GM23338 (cell line): ENCODE measurements around the gene DECR2. TPM values are rescaled to one million over a fixed set of nuclear protein-coding genes. Genes with fewer than 3 reads are reported as not detected.

Source experiments
- ETS1 ChIP-seq: IDR thresholded peaks from 2 replicates; pipeline ENCODE4 v1.6.1; 2016; ENCODE audit warnings: antibody characterized with exemption
- NANOG ChIP-seq: IDR thresholded peaks from 2 replicates; pipeline ENCODE4 v1.6.1; 2016; ENCODE audit warnings: antibody characterized with exemption, borderline replicate concordance
- POLR2AphosphoS5 ChIP-seq: IDR thresholded peaks from 2 replicates; pipeline ENCODE4 v1.6.1; 2016; ENCODE audit warnings: antibody characterized with exemption, low read depth
- REST ChIP-seq: IDR thresholded peaks from one replicate; pipeline ENCODE4 v1.6.1; 2018; ENCODE audit warnings: antibody characterized with exemption; ENCODE audit not compliant: unreplicated experiment
- ZNF331 ChIP-seq: fragments of 250-450 bp; sonication (Bioruptor Pico); IDR thresholded peaks from 2 replicates; pipeline ENCODE4 v1.5.0; 2020; ENCODE audit warnings: low read depth, mild to moderate bottlenecking, moderate library complexity
- ZNF462 ChIP-seq: fragments of 250-450 bp; sonication (Bioruptor Pico); IDR thresholded peaks from 2 replicates; pipeline ENCODE4 v1.5.0; 2020; ENCODE audit warnings: mild to moderate bottlenecking, moderate library complexity
- polyA plus RNA-seq: library from polyadenylated mRNA; unstranded; fragments of >200 nt; fragmentation: Nextera tagmentation; extraction: Ambion mirVana; gene quantifications from 2 replicates; pipeline ENCODE4 v1.2.1, GENCODE V29; 2016
- total RNA-seq: library from RNA; depleted of rRNA; stranded (reverse); fragments of >200 nt; shearing (Covaris generic); gene quantifications from 2 replicates; pipeline ENCODE4 v1.2.3, GENCODE V29; 2014

The DECR2 gene
- total and polyA plus RNA-seq, 2 experiments from 2014 or later: 20.3 to 26.9 TPM

- no peak for TF ChIP-seq ZNF462 (CRISPR knock-in tag)
- no peak for TF ChIP-seq POLR2AphosphoS5
- TF ChIP-seq REST: no peak
- no peak for TF ChIP-seq ZNF331
- TF ChIP-seq ETS1: no peak
- no peak for TF ChIP-seq NANOG
Observed at GRCh38 chr16:354291-354881, 47.3 kb upstream of the DECR2 start (continued).
